Omental fat pad (tissue), 4 donors: ENCODE measurements around the gene RFXAP. TPM values are rescaled to one million over a fixed set of nuclear protein-coding genes. Genes with fewer than 3 reads are reported as not detected.

Source experiments
- ATAC-seq: fragments of 150-250 bp; one replicate; pipeline ENCODE4 v1.9.1; 2016; ENCODE audit warnings: mild to moderate bottlenecking, moderate library complexity; ENCODE audit not compliant: low FRiP score
- DNase-seq: peaks from one replicate; pipeline ENCODE4 v3.0.0-alpha.2; 2019; ENCODE audit warnings: low spot score
- total RNA-seq, 4 donors: library from RNA; depleted of rRNA; stranded (reverse); fragments of >200 nt; gene quantifications; one replicate each; pipeline ENCODE4 v1.1.0, GENCODE V29; 2016
- TF ChIP-seq, protein P1 (sequence below), 3 donors: fragments of 450-650 bp; IDR thresholded peaks; one replicate each; pipeline ENCODE4 v1.5.1; 2016 to 2017; ENCODE audit warnings: antibody characterized with exemption in 3 of 3, mild to moderate bottlenecking in 3 of 3, moderate library complexity in 2 of 3

The RFXAP gene
- total RNA-seq, 4 donors from 2014 or later: 2.2 to 5.2 (median 3.9) TPM

DNA sequence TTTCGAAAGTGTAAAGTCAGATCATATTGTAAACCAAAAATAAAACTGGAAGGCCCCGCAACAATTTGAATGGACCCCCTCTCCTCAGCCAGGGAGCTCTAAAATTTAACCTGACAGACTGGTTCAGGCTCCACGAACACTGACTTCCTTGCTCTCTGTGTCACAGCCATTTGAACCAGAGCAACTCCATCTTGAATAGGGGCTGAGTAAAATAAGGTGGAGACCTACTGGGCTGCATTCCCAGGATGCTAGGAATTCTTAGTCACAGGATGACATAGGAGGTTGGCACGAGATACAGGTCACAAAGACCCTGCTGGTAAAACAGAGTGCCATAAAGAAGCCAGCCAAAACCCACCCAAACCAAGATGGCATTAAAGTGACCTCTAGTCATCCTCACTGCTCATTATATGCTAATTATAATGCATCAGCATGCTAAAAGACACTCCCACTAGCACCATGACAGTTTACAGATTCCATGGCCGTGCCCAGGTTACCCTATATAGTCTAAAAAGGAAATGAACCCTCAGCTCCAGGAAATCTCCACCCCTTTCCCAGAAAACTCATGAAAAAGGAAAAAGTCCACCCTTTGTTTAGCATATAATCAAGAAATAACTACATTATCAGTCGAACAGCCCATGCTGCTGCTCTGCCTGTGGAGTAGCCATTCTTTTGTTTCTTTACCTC is 43.1 kb downstream of the RFXAP start:
- TF ChIP-seq, protein P1, sequence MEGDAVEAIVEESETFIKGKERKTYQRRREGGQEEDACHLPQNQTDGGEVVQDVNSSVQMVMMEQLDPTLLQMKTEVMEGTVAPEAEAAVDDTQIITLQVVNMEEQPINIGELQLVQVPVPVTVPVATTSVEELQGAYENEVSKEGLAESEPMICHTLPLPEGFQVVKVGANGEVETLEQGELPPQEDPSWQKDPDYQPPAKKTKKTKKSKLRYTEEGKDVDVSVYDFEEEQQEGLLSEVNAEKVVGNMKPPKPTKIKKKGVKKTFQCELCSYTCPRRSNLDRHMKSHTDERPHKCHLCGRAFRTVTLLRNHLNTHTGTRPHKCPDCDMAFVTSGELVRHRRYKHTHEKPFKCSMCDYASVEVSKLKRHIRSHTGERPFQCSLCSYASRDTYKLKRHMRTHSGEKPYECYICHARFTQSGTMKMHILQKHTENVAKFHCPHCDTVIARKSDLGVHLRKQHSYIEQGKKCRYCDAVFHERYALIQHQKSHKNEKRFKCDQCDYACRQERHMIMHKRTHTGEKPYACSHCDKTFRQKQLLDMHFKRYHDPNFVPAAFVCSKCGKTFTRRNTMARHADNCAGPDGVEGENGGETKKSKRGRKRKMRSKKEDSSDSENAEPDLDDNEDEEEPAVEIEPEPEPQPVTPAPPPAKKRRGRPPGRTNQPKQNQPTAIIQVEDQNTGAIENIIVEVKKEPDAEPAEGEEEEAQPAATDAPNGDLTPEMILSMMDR (IDR thresholded peaks at IDR 0.05): no peak
- ATAC-seq (no peak), DNase-seq (no peak)

DNA sequence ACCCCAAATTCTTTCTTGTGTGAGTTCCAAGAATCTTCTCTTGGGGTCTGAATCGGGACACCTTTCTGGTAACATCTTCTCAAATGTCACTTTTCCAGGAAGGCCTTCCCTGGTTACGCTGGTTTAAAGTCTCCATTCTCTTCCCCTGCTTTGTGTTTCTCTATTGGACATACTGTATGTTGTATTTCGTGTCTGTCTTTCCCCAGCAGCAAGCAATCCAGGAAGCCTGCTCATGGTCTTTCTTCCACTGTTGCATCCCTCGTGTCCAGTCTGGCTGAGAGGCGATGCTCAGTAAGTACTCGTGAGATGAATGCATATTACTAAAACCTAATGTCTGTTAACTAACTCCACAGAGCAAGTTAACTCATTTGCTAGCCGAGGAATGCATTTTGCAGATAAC is 43.7 kb downstream of the RFXAP start:
- no peak for ATAC-seq
- TF ChIP-seq, protein P1 (IDR thresholded peaks at IDR 0.05): no peak
- DNase-seq: no peak

GRCh38 chr13:36865265-36865664 is 46.2 kb downstream of the RFXAP start:
- DNase-seq (no peak), ATAC-seq (no peak)
- TF ChIP-seq, protein P1 (IDR thresholded peaks at IDR 0.05): no peak

DNA sequence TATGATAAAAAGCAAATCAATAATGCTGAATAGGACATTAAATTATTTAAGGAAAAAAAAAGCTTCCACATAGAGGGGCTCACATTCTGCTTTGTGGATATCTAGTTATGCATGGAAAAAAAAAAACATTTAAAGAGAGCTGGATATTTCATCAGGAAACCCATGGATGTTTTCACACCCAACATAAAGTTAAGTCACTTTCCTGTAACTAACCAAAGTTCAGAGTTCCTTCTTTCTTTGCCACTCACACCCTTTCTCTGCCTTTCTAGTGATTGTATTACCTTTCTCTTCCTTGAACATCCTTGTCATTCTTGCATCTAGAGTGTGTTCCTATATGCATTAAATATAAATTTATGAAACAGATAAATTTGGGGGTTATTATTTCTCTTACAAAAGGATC is 47.2 kb downstream of the RFXAP start:
- ATAC-seq: no peak
- TF ChIP-seq, protein P1 (IDR thresholded peaks at IDR 0.05): no peak

DNA sequence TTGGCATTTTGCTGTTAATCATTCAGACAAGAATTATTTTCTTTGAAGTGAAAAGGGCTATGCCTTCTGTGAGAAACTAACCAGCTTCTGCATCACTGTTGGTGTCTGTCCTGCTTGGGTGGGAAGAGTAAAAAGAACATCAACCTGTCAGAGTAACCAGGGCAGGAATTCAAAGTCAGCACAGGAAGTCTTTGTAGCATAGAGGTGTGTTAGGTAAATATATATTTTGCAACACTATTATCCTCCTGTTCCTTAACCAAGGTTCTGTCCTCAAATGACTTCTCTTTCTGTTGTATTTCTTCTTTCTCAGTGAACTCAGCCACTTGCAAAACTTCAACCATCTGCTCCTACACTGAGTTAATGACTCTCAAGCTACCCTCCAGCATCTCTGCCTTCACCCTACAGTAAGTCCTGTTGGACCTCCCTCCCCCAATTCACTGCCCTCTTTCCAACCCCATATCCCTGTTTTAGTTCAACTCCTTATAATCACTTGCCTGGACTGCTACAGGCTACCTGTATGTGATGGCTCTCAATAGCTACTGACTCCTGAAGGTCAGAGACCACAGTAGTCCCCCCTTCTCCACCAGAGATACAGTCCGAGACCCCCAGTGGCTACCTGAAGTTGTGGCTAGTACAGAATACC is 51.1 kb downstream of the RFXAP start:
- DNase-seq (no peak), ATAC-seq (no peak)
- TF ChIP-seq, protein P1 (IDR thresholded peaks at IDR 0.05): no peak

More for the DNA sequence above, 47.2 kb downstream of the RFXAP start:
- no peak for DNase-seq

GRCh38 chr13:36872621-36873020 is 53.6 kb downstream of the RFXAP start:
- no peak for ATAC-seq
- TF ChIP-seq, protein P1 (IDR thresholded peaks at IDR 0.05): no peak
- no peak for DNase-seq

DNA sequence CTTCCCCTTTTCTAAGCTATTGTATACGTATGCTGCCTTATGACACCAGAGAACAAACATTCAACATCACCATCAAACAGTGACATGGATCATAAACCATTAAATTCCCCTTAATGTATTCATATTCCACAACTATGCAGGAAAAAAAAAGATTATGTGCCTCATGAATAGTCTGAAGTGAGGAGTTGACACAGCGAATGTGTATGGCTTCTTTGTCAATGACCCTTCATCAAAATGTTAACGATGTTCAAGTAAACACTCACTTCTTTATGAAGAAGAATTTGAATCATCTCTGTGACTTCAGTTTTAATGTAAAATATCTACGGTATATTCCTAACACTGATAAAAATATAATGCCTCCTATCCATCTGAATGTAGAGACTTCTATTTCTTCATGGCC is 56.4 kb downstream of the RFXAP start:
- ATAC-seq (no peak), DNase-seq (no peak)
- TF ChIP-seq, protein P1 (IDR thresholded peaks at IDR 0.05): no peak
